GM19438 (cell line): ENCODE results near the gene VANGL2.
A peak's percentile ranks its signal among the peaks of the same experiment; 100 is the strongest.
"Not testable (repeated sequence)": the region's sequence is repeated elsewhere in the genome, so short reads cannot be mapped to it uniquely, and the experiment has no call there.

ENCODE experiments used
- ATAC-seq: cut with Tn5 transposase; IDR thresholded peaks from one replicate; pipeline ENCODE4 v1.9.1; 2021; ENCODE audit warnings: low read depth; ENCODE audit not compliant: unreplicated experiment

Gene VANGL2

DNA sequence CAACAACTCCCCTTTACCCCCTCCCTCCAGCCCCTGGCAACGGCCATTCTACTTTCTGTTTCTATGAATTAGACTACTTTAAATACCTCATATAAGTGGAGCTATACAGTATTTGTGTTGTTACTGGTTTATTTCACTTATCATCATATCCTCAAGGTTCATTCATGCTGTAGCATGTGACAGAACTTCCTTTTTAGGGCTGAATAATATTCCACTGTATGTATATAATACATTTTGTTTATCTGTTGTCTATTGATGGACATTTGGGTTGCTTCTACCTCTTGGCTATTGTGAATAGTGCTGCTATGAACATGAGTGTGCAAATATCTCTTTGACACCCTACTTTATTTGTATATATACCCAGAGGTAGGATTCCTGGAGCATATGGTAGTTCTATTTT lies 31.3 kb upstream of the VANGL2 start:
- no peak for ATAC-seq

GRCh38 chr1:160370561-160371345 lies 29.6 kb upstream of the VANGL2 start:
- ATAC-seq: no peak

DNA sequence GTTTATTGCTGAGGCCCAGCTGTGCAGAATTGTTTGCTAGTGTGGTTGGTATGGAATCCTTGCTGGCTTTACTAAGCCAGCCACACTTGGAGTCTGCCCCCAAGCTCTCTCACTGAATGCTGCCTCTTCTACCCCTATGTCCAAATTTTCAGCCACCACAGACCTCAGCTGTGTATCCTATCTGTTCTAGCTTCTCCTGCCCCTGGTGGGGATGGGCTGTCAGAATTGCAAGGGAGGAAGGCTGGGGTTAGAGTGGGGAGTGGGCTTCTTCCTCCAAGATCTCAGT lies 29.1 kb upstream of the VANGL2 start:
- ATAC-seq: no peak

DNA sequence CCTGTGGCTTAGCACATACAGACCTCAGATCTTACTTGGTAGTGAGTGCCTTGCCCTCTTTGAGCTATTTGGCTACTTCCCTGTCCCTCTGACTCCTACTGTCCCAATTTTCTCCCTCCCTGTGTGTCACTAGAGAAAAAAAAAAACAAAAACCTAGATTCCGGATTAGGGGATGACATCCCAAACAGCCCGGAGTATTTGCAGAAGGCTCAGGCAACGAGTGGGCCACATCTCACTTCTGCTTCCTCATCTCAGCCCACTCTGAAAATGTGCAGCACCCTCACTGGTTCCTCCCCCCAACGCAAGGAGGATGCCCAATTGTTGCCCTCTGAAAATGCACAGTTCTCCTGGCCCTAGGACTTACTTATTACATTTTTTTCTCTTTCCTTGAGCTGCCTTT lies 28.6 kb upstream of the VANGL2 start:
- no peak for ATAC-seq

DNA sequence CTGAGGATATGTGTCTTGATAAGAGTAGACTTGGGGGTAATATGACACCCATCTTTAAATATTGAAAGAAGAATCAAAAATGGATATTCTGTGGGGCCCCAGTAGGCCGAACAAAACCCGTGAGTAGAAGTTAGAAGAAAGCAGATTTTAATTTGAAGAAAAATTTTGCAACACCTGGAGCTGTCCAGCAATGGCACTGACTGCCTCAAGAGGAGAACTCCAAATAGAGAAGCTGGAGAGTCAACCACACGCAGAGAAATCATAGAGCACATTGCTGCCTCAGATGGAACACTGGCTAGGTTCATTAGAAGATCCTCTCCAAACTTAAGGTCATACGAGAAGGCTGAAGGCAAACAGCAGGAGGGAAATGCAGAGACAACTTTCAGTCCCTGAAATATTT lies 26.7 kb upstream of the VANGL2 start:
- no peak for ATAC-seq

- ATAC-seq: no peak
These were observed 25.9 kb upstream of the VANGL2 start for GRCh38 chr1:160374306-160375110.

DNA sequence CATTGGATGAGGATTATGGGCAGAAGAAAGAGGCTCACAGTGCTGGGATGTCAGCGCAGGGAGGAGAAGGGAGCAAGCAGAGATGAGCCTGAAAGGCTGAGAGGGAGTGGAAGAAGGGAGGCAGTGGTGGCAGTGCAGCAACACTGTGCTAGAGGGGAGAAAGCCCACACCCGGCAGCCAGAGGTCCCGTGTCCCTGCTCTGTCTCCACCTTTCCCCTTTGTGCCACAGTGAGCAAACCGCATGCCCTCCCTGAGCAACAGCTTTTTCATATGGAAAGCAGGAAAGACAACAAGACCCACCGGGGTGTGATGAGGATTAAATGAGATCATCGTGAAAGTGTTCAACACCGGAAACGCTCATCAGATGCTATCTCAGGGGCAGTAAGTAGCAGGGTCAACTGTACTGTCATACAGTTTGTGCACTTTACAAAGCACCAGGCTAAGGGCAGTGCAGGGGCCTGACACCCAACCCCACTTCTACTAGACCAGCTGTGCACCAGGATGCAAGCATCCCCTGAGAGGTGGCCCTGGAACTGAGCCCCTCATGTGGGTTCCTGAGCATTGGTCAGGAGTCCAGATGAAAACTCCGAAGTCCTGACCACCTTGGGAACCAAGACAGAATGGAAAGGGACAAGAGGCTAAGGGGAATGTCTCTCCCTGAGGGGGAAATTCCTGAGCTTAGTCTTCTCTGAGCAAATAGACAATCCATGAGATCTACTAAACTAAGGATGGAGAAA lies 24.4 kb upstream of the VANGL2 start:
- peak; percentile 62 for ATAC-seq

DNA sequence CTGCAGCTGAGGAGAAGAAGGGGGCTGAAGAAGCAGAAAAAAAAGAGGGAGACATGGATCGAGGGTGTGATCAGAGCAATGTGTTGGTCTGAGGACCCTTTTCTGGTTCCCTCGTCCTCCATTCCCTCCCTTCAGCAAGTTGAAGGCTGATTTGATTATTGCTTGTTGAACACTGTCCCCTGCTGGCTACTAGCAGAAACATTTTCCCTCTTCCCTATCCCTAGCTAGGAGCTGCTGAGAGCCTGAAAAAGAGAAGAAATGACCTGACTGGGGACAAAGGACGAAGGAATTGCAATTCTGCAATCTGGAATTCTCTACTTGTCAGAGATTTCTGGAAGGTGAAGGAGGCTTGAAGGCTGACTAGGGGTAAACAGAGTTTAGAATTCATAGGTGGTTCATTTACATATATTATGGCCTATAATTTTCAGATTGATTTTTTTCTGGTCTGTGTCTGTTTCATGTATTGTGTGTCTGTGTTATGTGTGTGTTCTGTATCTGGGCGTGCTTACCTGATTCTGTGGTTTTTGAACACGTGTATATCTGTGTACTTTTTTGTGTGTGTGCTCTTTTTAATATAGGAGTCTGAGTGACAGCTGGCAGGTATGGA lies 23.7 kb upstream of the VANGL2 start:
- no peak for ATAC-seq

GRCh38 chr1:160377585-160378206 lies 22.7 kb upstream of the VANGL2 start:
- no peak for ATAC-seq

GRCh38 chr1:160384812-160385211 lies 15.6 kb upstream of the VANGL2 start:
- ATAC-seq: not testable (repeated sequence)

DNA sequence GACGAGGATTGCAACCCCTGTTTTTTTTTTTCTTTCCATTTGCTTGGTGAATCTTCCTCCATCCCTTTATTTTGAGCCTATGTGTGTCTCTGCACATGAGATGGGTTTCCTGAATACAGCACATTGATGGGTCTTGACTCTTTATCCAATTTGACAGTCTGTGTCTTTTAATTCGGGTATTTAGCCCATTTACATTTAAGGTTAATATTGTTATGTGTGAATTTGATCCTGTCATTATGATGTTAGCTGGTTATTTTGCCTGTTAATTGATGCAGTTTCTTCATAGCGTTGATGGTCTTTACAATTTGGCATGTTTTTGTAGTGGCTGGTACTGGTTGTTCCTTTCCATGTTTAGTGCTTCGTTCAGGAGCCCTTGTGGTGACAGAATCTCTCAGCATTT lies 12.0 kb upstream of the VANGL2 start:
- ATAC-seq: not testable (repeated sequence)

GRCh38 chr1:160394673-160395072 lies 5.7 kb upstream of the VANGL2 start:
- no peak for ATAC-seq

DNA sequence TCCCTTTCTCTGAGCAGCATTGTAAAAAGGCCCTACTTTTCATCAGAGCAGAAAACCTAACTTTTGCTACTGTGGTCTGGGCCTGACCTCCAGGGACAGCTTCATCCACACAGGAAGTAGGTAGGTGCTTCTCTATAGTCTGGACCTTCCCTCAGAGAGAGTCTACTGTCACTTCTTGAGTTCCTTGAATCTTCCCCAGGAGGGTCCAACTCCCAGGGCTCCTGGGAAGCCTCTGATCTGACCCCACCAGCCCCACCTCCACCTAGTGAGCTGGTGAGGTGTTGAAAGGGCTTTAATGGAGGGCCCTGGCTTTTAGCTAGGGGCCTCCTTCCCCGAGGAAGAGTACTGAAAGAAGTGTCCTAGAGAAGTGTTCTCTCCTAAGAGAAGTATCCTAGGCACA lies 2.7 kb upstream of the VANGL2 start:
- ATAC-seq: no peak

DNA sequence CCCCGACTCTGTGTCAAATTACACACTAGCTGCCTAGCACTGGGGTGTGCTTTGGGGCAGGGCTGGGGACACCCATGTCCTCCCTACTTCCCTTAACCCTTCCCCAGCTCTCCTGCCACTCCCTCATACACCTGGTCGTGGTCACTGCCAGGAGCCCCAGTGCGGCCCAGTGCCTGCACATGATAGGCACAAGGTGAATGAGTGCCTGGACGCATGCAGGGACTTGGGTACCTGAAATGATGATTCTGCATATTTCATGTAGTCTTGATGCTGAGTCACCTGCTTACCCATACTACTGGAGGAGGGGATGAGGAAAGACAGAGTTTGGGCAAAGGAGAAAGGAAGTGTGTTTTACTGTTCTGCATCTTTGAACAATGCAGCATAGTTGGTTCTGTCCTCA lies 1.5 kb upstream of the VANGL2 start:
- ATAC-seq: no peak

DNA sequence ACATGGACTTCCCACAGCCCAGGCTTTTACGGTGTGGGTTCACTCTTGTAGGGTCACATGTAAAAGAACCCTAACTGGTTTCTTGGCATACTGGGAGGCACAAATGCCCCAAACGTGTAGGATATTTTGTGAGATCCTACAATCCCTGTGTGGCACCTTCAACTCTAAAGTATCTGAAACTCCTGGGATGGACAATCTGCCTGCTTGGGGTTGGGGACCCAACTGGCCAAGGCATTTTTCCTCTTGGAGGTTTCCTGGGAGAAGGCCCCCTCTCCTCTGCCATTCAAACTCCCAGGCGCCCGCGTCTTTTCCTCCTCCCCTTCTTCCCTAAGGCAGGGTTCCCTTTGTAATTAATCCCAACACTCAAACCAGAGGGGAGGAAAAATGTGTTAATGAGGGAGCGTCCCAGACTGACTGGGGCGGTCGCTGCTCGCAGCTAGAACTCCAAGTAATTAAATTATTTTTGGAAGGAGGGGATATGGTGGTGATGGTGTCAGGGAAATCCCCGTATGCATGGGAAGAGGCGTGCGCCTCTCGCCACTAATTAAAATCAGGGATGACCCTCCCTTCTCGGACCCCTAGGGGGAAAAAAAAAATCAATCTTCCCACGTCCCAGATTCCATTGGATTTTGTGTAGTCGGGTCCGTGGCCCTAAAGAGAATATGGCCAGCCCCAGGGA lies 681 bp upstream of the VANGL2 start:
- ATAC-seq: no peak

- no peak for ATAC-seq
These were observed 502 bp downstream of the VANGL2 start for GRCh38 chr1:160400646-160401486.

- ATAC-seq: no peak
These were observed 1.1 kb downstream of the VANGL2 start for GRCh38 chr1:160401487-160401805.

GRCh38 chr1:160402001-160402795 lies 1.8 kb downstream of the VANGL2 start:
- ATAC-seq: no peak

DNA sequence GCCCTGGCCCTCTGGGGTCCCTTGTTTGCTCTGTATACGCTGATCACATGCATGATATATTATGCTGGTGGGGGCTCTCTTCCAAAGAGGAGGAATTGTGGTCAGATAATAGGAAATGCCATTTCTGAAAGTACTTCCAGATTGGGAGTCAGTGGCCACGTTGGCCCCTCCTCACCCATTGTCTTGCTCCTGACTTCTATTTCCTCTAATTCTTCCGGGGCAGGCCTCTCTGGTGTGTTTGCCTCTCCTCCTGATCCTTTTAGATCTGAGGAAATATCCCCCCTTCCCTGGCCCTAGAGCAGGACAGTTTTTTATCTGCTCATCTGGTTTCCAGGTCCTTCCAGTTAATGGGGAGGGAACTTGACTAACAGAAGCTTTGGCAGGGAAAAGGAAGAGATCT lies 2.9 kb downstream of the VANGL2 start:
- no peak for ATAC-seq
